HEK293T (cell line): Measurements from ENCODE around the gene SIGLEC6.

ENCODE experiments used
- CTCF ChIA-PET: fragments of 350-600 bp; formaldehyde crosslinking; extraction: SDS; loops from one replicate; lab custom pipeline; 2021; ENCODE audit warnings: antibody characterized with exemption, inconsistent platforms; lab: Yijun Ruan, JAX
- POLR2A ChIA-PET: fragments of 350-600 bp; formaldehyde crosslinking; extraction: SDS; loops from one replicate; lab custom pipeline; 2020; ENCODE audit warnings: antibody characterized with exemption, inconsistent platforms; lab: Yijun Ruan, JAX
- DNase-seq: peaks from one replicate; pipeline ENCODE4 v3.0.0; 2012; ENCODE audit warnings: mixed read lengths; ENCODE audit errors: extremely low spot score
- ARNT ChIP-seq: fragments of 450-650 bp; IDR thresholded peaks from 2 replicates; pipeline ENCODE4 v1.6.1; 2017; ENCODE audit warnings: mild to moderate bottlenecking
- BHLHE40 ChIP-seq: fragments of 450-650 bp; IDR thresholded peaks from 2 replicates; pipeline ENCODE4 v1.6.1; 2016; ENCODE audit warnings: mild to moderate bottlenecking, moderate library complexity, borderline replicate concordance
- CTBP1 ChIP-seq: fragments of 450-650 bp; IDR thresholded peaks from 2 replicates; pipeline ENCODE4 v1.6.1; 2016; ENCODE audit warnings: borderline replicate concordance
- ELF4 ChIP-seq: fragments of 450-650 bp; IDR thresholded peaks from 2 replicates; pipeline ENCODE4 v1.6.1; 2017; ENCODE audit warnings: antibody characterized with exemption
- FOXA1 ChIP-seq: fragments of 450-650 bp; IDR thresholded peaks from 2 replicates; pipeline ENCODE4 v1.6.1; 2016; ENCODE audit warnings: mild to moderate bottlenecking
- FOXK2 ChIP-seq: fragments of 450-650 bp; IDR thresholded peaks from 2 replicates; pipeline ENCODE4 v1.6.1; 2016; ENCODE audit warnings: mild to moderate bottlenecking
- FOXM1 ChIP-seq: fragments of 450-650 bp; IDR thresholded peaks from 2 replicates; pipeline ENCODE4 v1.6.1; 2017; ENCODE audit warnings: mild to moderate bottlenecking, borderline replicate concordance
- HDGF ChIP-seq: fragments of 450-650 bp; IDR thresholded peaks from 2 replicates; pipeline ENCODE4 v1.6.1; 2017; ENCODE audit warnings: antibody characterized with exemption, borderline replicate concordance
- L3MBTL2 ChIP-seq: fragments of 450-650 bp; conservative IDR thresholded peaks from 2 replicates; pipeline ENCODE4 v1.6.1; 2016; ENCODE audit warnings: mild to moderate bottlenecking
- LEF1 ChIP-seq: fragments of 450-650 bp; IDR thresholded peaks from 2 replicates; pipeline ENCODE4 v1.6.1; 2017; ENCODE audit warnings: mild to moderate bottlenecking, borderline replicate concordance
- NFRKB ChIP-seq: fragments of 450-650 bp; IDR thresholded peaks from 2 replicates; pipeline ENCODE4 v1.6.1; 2016; ENCODE audit warnings: mild to moderate bottlenecking, moderate library complexity
- SP1 ChIP-seq: fragments of 450-650 bp; IDR thresholded peaks from 2 replicates; pipeline ENCODE4 v1.6.1; 2017
- SUZ12 ChIP-seq: fragments of 450-650 bp; IDR thresholded peaks from 2 replicates; pipeline ENCODE4 v1.6.1; 2016; ENCODE audit warnings: mild to moderate bottlenecking
- TARDBP ChIP-seq: fragments of 450-650 bp; IDR thresholded peaks from 2 replicates; pipeline ENCODE4 v1.6.1; 2016
- ZNF384 ChIP-seq: fragments of 450-650 bp; IDR thresholded peaks from 2 replicates; pipeline ENCODE4 v1.6.1; 2016
- TF ChIP-seq, protein P1 (sequence below): fragments of 450-650 bp; IDR thresholded peaks from 2 replicates; pipeline ENCODE4 v1.6.1; 2016

SIGLEC6 gene

GRCh38 chr19:51550848-51551672 lies 19.6 kb upstream of the SIGLEC6 start:
- TF ChIP-seq HDGF (no peak), NFRKB (no peak), ZNF384 (no peak), BHLHE40 (no peak), SUZ12 (no peak), LEF1 (no peak), SP1 (no peak)
- DNase-seq, result no peak
- ChIA-PET POLR2A (no interaction called here), CTCF (no interaction called here)

- ChIA-PET CTCF (no interaction called here), POLR2A (no interaction called here)
- no peak for DNase-seq
- TF ChIP-seq ELF4, result no peak
- TF ChIP-seq CTBP1, result no peak
- no peak for TF ChIP-seq L3MBTL2
- TF ChIP-seq, protein P1, sequence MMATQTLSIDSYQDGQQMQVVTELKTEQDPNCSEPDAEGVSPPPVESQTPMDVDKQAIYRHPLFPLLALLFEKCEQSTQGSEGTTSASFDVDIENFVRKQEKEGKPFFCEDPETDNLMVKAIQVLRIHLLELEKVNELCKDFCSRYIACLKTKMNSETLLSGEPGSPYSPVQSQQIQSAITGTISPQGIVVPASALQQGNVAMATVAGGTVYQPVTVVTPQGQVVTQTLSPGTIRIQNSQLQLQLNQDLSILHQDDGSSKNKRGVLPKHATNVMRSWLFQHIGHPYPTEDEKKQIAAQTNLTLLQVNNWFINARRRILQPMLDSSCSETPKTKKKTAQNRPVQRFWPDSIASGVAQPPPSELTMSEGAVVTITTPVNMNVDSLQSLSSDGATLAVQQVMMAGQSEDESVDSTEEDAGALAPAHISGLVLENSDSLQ, result no peak
- TF ChIP-seq ARNT, result no peak
- no peak for TF ChIP-seq HDGF
Observed at GRCh38 chr19:51549533-51550324, 18.3 kb upstream of the SIGLEC6 start.

DNA sequence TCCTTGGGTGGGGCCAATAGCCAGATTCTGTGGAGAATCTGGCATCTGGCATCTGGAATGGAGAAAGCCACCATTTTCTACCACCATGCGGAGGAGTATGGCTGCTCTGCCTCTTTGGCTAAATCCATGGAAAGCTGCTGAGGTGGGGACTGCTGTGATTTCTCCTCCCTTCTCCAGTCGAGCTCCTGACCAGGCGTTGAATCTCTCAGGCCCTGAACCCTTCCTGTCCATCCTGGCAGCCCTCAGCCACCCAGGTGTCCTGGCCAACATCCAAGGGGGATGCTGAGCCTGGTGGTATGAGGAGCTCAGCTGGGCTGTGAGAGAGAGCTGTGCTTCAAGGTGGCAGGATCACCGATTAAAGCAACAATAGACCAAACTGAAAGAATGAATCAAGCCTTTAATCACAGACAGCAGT lies 17.4 kb upstream of the SIGLEC6 start:
- CTCF ChIA-PET, result no interaction called here
- TF ChIP-seq SP1, result no peak
- TF ChIP-seq TARDBP, result no peak
- TF ChIP-seq LEF1, result no peak
- no peak for TF ChIP-seq HDGF
- POLR2A ChIA-PET, result no interaction called here
- DNase-seq, result no peak

GRCh38 chr19:51548213-51548651 lies 16.8 kb upstream of the SIGLEC6 start:
- POLR2A ChIA-PET, result no interaction called here
- TF ChIP-seq FOXM1 (no peak), L3MBTL2 (no peak), SP1 (no peak), FOXK2 (no peak), LEF1 (no peak), FOXA1 (no peak)
- DNase-seq, result no peak
- CTCF ChIA-PET, result no interaction called here

DNA sequence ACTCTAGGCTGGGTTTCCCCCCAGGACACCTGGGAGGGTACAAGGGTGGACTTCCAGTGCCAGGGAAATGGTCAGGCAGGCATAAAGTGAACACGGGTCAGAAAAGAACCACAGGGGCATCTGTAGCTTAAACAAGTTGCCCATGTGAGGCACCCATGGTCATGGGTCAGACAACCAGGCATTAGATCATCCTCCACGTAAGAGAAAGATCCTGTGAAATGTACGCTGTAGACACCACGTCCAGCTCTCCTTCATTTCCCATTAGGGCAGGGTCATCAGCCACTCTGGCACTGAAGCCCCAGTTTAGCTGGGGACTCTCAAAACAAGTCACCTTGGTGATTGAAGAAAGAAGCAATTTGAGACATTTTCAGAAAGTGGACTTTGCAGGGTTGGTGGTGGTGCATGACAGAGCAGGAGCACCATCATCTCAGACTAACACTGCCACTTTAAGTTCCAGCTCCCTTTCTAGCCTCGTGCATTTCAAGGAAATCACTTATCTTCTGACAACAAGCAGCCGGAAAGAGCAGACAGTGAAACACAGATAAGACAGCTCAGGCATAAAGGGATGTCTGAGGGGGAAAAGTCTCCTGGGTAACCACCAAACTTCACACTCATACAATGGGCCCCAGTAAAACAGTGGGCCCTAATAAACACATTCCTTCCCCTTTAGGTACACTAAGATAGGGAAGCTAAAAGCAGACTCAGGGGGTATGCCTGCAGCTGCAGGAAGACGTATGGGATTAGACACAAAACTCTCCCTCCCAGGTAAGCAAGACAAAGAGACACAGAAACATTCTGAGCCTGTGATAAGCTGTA lies 16.1 kb upstream of the SIGLEC6 start:
- no peak for DNase-seq
- ChIA-PET CTCF (no interaction called here), POLR2A (no interaction called here)
- no peak for TF ChIP-seq ELF4
- TF ChIP-seq L3MBTL2, result no peak

GRCh38 chr19:51546650-51547396 lies 15.4 kb upstream of the SIGLEC6 start:
- POLR2A ChIA-PET, result no interaction called here
- CTCF ChIA-PET, result no interaction called here
- no peak for DNase-seq
- TF ChIP-seq FOXA1 (no peak), ELF4 (no peak)

DNA sequence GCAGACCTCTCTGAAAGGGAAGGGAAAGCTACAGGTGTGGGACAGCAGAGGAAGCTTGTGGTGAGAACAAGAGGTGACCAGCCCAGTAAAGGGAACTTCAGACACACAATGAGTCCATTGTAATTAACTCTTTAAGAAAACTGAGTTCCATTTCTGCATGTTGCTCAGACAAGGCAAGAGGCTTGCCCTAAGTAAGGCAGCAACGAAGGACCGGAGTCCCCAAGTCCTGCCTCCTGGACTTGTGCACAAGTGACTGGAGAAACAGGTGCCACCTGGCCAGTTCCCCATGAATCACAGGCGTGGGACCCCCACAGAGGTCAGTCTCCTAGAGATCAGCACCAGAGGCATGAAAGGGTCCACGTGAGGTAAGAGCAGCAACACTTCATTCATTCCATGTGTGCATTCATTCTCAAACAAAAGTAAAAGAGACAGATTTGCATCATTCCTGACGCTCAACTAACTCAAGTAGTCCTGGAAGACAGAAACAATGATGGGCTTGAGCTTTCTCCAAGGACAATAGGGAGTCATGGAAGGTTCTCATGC lies 14.7 kb upstream of the SIGLEC6 start:
- DNase-seq, result no peak
- CTCF ChIA-PET, result no interaction called here
- TF ChIP-seq FOXK2, result no peak
- POLR2A ChIA-PET, result no interaction called here

- TF ChIP-seq ARNT, result no peak
- TF ChIP-seq SUZ12, result no peak
- no peak for TF ChIP-seq NFRKB
- TF ChIP-seq L3MBTL2, result no peak
- no peak for TF ChIP-seq FOXA1
- TF ChIP-seq, protein P1, result no peak
- TF ChIP-seq FOXK2, result no peak
- TF ChIP-seq LEF1, result no peak
- TF ChIP-seq FOXM1, result no peak
- TF ChIP-seq TARDBP, result no peak
- no peak for TF ChIP-seq SP1
- TF ChIP-seq CTBP1, result no peak
- no peak for DNase-seq
- ChIA-PET CTCF (no interaction called here), POLR2A (no interaction called here)
Observed at GRCh38 chr19:51544038-51544437, 12.6 kb upstream of the SIGLEC6 start.
